ENCODE measurements around the gene IFNK. TPM values are rescaled to one million over a fixed set of nuclear protein-coding genes. Genes with fewer than 3 reads are reported as not detected.

The IFNK gene
- total and polyA plus RNA-seq, 2 experiments from 2014 or later, result not detected

- H3K27ac ChIP-seq (ENCODE audit: low read depth), result no peak overlapping the region
- no peaks in the 10 kb centered on the region for H3F3A ChIP-seq (replicated peaks; ENCODE audit: low read depth)
- H3K79me2 ChIP-seq (replicated peaks; ENCODE audit: insufficient read depth), result peaks cover 48% of the 10 kb centered on the region
- TF ChIP-seq POLR2AphosphoS5 (IDR thresholded peaks at IDR 0.05; ENCODE audit: low read depth), result no peak
- TF ChIP-seq STAT1 (IDR thresholded peaks at IDR 0.05; ENCODE audit: unreplicated experiment), result no peak
- no peak for TF ChIP-seq REST (IDR thresholded peaks at IDR 0.05; ENCODE audit: unreplicated experiment)
- TF ChIP-seq ZNF462 (CRISPR knock-in tag; IDR thresholded peaks at IDR 0.05), result no peak
- no peak for TF ChIP-seq NANOG (IDR thresholded peaks at IDR 0.05; ENCODE audit: borderline replicate concordance)
- no peak for TF ChIP-seq ZNF114 (CRISPR knock-in tag; IDR thresholded peaks at IDR 0.05)
- TF ChIP-seq, protein P1, sequence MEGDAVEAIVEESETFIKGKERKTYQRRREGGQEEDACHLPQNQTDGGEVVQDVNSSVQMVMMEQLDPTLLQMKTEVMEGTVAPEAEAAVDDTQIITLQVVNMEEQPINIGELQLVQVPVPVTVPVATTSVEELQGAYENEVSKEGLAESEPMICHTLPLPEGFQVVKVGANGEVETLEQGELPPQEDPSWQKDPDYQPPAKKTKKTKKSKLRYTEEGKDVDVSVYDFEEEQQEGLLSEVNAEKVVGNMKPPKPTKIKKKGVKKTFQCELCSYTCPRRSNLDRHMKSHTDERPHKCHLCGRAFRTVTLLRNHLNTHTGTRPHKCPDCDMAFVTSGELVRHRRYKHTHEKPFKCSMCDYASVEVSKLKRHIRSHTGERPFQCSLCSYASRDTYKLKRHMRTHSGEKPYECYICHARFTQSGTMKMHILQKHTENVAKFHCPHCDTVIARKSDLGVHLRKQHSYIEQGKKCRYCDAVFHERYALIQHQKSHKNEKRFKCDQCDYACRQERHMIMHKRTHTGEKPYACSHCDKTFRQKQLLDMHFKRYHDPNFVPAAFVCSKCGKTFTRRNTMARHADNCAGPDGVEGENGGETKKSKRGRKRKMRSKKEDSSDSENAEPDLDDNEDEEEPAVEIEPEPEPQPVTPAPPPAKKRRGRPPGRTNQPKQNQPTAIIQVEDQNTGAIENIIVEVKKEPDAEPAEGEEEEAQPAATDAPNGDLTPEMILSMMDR (conservative IDR thresholded peaks at IDR 0.05; ENCODE audit: low read depth in 2 of 2), result no peak
- TF ChIP-seq CREB1 (CRISPR knock-in tag; IDR thresholded peaks at IDR 0.05; ENCODE audit: low read depth), result no peak
- TF ChIP-seq EZH2phosphoT487 (IDR thresholded peaks at IDR 0.05; ENCODE audit: unreplicated experiment), result no peak
- TF ChIP-seq, protein P2, sequence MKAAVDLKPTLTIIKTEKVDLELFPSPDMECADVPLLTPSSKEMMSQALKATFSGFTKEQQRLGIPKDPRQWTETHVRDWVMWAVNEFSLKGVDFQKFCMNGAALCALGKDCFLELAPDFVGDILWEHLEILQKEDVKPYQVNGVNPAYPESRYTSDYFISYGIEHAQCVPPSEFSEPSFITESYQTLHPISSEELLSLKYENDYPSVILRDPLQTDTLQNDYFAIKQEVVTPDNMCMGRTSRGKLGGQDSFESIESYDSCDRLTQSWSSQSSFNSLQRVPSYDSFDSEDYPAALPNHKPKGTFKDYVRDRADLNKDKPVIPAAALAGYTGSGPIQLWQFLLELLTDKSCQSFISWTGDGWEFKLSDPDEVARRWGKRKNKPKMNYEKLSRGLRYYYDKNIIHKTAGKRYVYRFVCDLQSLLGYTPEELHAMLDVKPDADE (IDR thresholded peaks at IDR 0.05), result no peak
- TF ChIP-seq ZNF331 (CRISPR knock-in tag; IDR thresholded peaks at IDR 0.05; ENCODE audit: low read depth), result no peak
- no peak for TF ChIP-seq EZH2 (IDR thresholded peaks at IDR 0.05; ENCODE audit: low read depth, unreplicated experiment)
- no peak for TF ChIP-seq JUNB (IDR thresholded peaks at IDR 0.05; ENCODE audit: unreplicated experiment)
- H3K9me2 ChIP-seq (ENCODE audit: insufficient read depth), result peaks cover 7% of the 10 kb centered on the region; the same call in 1 of the 2 replicates
- 0 out of 2 replicates have a peak, but pooled peaks cover 3% of the 10 kb centered on the region for H4K20me1 ChIP-seq (replicated peaks; ENCODE audit: insufficient read depth)
- DNase-seq (ENCODE audit: low spot score), result no peak
- H3K4me2 ChIP-seq, result no peak overlapping the region
- Mint-ChIP-seq H3K4me3 (no peak overlapping the region), H3K27ac (no peak overlapping the region), H3K36me3 (ENCODE audit: low read depth) (no peaks in the 10 kb centered on the region), H3K9me3 (no peaks in the 10 kb centered on the region; the same call in 2 of the 3 replicates), H3K4me1 (peaks cover 30% of the 10 kb centered on the region), H3K27me3 (ENCODE audit: insufficient read depth, low read depth, poor library complexity) (no peaks in the 10 kb centered on the region)
- H3K4me1 ChIP-seq (ENCODE audit: insufficient read depth), result peaks cover 8% of the 10 kb centered on the region; the same call in 1 of the 2 replicates
- H3K36me3 ChIP-seq (ENCODE audit: insufficient read depth), result no peaks in the 10 kb centered on the region
- H3K27me3 ChIP-seq (ENCODE audit: insufficient read depth), result no peaks in the 10 kb centered on the region
- H3K4me3 ChIP-seq, result no peak overlapping the region
- ATAC-seq, result no peak
- H2AFZ ChIP-seq, result no peak overlapping the region
Measured at GRCh38 chr9:27518006-27518405, 6.1 kb upstream of the IFNK start.
